Dermis microvascular lymphatic vessel endothelial cell (primary cell): ENCODE measurements around the gene DUSP11. TPM values are rescaled to one million over a fixed set of nuclear protein-coding genes. Genes with fewer than 3 reads are reported as not detected.
"Not testable (repeated sequence)": the region's sequence is repeated elsewhere in the genome, so short reads cannot be mapped to it uniquely, and the experiment has no call there.

Experiments used
- DNase-seq, 2 donors: peaks; one replicate each; pipeline versions ENCODE4 v3.0.0 to v3.0.0-alpha.2; 2010; ENCODE audit warnings: low read depth in 2 of 2
- total RNA-seq: library from RNA; depleted of rRNA; stranded (reverse); fragments of >200 nt; gene quantifications from 2 replicates; pipeline ENCODE4 v1.2.1, GENCODE V29; 2014

The DUSP11 gene
- total RNA-seq, 1 donor from 2014 or later, result 21.7 TPM

GRCh38 chr2:73717695-73718094 is 62.2 kb downstream of the DUSP11 start:
- not testable (repeated sequence) for DNase-seq

- no peak for DNase-seq
Measured at GRCh38 chr2:73717251-73717606, 62.7 kb downstream of the DUSP11 start.

GRCh38 chr2:73716543-73717250 is 63.2 kb downstream of the DUSP11 start:
- DNase-seq, result peak in 1 of 2 donors; percentile 40

GRCh38 chr2:73714091-73714490 is 65.8 kb downstream of the DUSP11 start:
- no peak for DNase-seq

Other genes with a start within 250 kb of the DUSP11 start
- gene NAT8, start 137.7 kb downstream of the DUSP11 start, total RNA-seq, result not detected in 2 replicates
- gene TPRKB, start 42.8 kb downstream of the DUSP11 start, total RNA-seq, result 18.2 and 27.9 TPM in 2 replicates
- not detected in 2 replicates for gene C2orf78, start 4.1 kb upstream of the DUSP11 start, total RNA-seq
- 10.9 and 15.3 TPM in 2 replicates for gene STAMBP, start 48.9 kb upstream of the DUSP11 start, total RNA-seq
- not detected in 2 replicates for gene ACTG2, start 112.9 kb upstream of the DUSP11 start, total RNA-seq
- 47.8 and 51.3 TPM in 2 replicates for gene DGUOK, start 146.8 kb upstream of the DUSP11 start, total RNA-seq
- gene TET3, start 204.8 kb upstream of the DUSP11 start, total RNA-seq, result 3.3 and 5.8 TPM in 2 replicates